GM12873 (cell line): Measurements from ENCODE around the gene FSIP1.

Source experiments
- CTCF ChIP-seq: IDR thresholded peaks from 2 replicates; pipeline ENCODE4 v1.5.1; 2012; ENCODE audit warnings: low read depth, mild to moderate bottlenecking, moderate library complexity, low read length, control low read depth; ENCODE audit not compliant: insufficient read depth; ENCODE audit errors: missing control alignments

The FSIP1 gene

GRCh38 chr15:39593656-39594445, 188.8 kb downstream of the FSIP1 start:
- no peak for TF ChIP-seq CTCF

- no peak for TF ChIP-seq CTCF
Measured at GRCh38 chr15:39593071-39593655, 189.5 kb downstream of the FSIP1 start.

- TF ChIP-seq CTCF: no peak
Measured at GRCh38 chr15:39592500-39592899, 190.1 kb downstream of the FSIP1 start.

GRCh38 chr15:39591896-39592315, 190.7 kb downstream of the FSIP1 start:
- TF ChIP-seq CTCF: no peak

- TF ChIP-seq CTCF: no peak
Measured at GRCh38 chr15:39591141-39591895, 191.3 kb downstream of the FSIP1 start.

GRCh38 chr15:39589815-39590644, 192.6 kb downstream of the FSIP1 start:
- TF ChIP-seq CTCF: no peak

- TF ChIP-seq CTCF: no peak
Measured at GRCh38 chr15:39589193-39589814, 193.3 kb downstream of the FSIP1 start.
